ENCODE results near the gene ANO3.

ANO3 gene

GRCh38 chr11:26510164-26510563 lies 178.2 kb downstream of the ANO3 start:
- no peak for DNase-seq

DNA sequence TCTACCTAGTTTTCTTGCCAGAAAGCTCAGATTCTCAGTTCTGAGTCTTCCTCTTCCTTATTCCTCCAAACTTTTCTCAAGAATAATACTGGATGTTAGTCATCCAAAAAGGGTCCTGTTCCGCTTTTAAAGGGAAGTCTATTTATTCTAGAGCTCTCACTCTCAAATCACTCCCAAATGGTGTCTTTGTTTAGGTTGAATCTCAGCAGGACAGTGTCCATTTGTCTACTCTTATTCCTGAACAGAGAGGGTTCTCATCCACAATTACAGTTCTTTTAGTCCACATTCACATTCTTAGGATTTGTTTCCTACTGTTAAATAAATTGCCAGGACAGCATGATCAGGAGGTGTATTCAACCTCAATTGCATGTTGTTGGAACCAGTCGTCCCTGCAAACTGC lies 178.8 kb downstream of the ANO3 start:
- DNase-seq, result no peak

DNA sequence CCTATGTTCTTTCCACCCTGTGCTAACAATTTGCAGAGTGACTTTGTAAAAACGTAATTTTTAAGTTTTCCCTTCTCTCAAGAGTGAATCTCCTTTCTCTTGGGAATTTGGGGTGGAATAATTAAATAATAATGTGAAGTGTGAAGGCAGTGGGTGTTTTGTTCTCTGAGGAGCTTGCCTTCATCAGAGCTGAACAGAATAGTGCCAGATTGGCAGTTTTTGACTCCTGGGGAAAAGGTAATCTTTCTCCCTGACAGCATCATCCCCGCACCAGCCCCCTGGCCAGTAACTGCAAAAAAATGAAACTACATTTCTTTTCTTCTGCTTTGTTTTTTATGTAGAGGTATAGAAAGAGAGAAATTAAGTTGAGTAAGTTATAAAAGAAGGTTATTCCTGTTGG lies 180.3 kb downstream of the ANO3 start:
- no peak for DNase-seq

GRCh38 chr11:26519469-26519868 lies 187.5 kb downstream of the ANO3 start:
- no peak for DNase-seq

- peak; percentile 93 for DNase-seq
Measured at GRCh38 chr11:26522912-26523610, 191.1 kb downstream of the ANO3 start.

GRCh38 chr11:26527685-26528084 lies 195.8 kb downstream of the ANO3 start:
- DNase-seq, result no peak

DNA sequence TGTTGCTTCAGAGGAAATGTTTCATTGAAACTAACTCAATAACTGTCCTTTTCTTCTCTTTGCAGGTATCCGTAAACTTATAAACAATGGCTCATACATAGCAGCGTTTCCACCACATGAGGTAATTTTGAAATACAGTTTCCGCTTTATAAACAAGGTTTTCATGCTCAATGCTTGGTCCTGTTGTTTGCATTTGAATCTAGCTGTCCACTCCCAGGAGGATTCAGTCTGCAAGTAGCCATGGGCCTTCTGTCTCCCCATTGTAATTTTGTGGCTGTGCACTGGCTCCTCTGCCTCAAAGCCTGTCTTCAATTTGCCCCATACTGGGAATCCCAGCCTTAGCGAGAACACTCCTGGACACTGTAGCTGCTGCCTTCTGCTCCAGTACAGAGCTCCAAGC lies 205.4 kb downstream of the ANO3 start:
- DNase-seq, result no peak

DNA sequence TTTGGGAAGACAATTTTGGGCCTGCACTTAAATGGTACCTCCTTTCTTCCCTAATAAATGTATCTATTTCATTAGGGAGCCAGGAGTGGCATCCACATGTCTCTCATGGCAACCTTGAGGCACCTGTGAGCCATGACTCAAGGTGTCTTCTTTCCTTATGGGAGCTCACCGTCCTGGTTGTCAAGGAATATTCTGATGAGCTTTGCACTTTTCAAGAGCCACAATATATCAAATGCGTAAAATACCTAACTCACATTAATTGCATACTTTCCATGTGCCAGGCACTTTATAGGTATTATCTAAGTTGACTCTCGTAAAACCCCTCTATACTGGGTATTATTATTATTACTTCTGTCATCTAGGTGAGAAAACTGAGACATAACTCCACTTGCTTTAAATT lies 207.6 kb downstream of the ANO3 start:
- no peak for DNase-seq

DNA sequence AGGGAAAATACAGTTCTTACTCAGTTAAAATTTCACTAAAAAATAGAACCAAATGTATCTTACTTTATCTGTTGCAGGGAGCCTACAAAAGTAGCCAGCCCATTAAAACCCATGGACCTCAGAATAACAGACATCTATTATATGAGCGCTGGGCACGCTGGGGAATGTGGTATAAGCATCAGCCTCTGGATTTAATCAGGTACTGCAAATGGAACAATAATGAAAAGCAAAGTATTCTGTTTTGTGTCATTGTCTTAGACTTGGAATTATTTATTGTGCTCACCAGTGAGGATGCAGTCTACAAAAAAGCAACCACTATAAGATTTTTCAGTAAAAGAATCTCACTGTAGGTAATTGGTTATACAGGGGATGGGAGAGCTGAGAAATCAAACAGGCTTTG lies 209.9 kb downstream of the ANO3 start:
- DNase-seq, result no peak

DNA sequence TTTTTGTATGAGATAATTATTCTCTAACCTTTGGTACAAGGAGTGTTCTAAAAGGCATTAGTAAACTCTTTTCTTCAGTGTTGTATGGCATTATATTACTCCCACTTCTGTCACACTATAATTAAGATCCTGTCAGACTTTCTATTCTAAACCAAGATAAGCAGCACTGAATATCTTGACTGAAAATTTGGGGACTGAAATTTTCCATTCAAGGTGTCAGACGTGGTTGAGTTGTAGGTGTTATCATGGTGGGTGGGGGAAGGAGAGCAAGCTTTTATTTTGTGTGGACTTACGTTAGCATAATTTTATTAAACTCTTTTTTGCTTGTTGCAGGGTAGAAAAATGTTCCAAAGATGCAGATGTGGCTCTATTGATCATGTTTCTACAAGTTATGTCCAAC lies 217.2 kb downstream of the ANO3 start:
- DNase-seq, result no peak

GRCh38 chr11:26550022-26550421 lies 218.1 kb downstream of the ANO3 start:
- DNase-seq, result no peak

- no peak for DNase-seq
Measured at GRCh38 chr11:26551186-26551801, 219.4 kb downstream of the ANO3 start.

GRCh38 chr11:26553182-26553581 lies 221.3 kb downstream of the ANO3 start:
- no peak for DNase-seq

DNA sequence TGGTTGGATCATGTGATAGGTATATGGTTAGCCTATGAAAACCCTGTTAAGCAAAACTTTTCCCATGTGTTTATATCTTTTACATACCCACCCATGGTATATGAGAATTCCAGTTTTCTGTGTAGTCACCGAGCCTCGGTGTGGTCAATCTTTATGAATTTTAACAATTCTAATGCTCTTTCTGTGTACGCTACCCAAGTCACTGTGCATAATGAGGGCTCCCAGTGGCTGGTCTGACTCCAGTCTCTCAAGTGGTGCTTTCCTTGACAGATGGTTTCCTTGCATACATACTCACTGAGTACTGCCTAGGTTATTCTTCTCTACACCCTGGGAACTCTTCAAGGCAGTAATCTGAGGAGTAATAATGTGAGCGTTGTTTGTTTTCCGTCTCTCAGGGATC lies 222.5 kb downstream of the ANO3 start:
- DNase-seq, result no peak

DNA sequence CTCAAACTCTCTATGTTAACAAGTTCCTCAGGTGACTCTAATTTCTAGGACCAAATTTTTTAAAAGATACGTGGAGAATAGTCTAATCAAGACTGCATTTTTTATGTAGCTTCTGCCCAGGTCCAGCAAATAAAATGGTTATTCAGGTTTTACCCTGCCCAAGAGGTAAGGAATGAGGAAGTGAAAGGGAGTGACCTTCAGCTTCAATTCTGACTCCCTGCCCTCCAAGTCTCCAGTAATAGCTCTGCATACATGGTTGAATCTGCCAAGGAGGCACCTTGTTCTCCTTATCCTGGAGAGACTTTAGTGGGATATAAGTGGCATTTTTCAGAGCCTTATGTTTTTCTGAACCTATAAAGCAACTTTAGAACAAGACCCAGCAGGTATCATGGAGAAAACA lies 224.7 kb downstream of the ANO3 start:
- no peak for DNase-seq

DNA sequence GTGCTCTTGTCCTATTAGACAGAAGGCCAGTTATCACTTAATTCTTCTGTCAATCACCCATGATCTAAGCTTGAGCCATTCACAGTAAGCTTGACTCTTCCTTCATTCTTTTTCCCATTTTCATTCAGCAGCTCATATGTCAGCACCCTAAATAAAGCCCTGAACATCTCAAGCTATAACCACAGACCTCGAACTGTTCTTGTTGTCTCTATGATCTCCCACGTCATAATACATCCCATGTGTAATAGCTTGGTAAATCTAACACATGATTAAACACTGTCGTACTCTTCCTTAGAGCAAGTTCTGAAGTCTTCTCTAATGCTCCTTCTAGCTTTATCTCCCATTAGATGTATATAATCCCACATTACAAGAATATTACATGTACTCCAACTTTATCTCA lies 225.7 kb downstream of the ANO3 start:
- no peak for DNase-seq

DNA sequence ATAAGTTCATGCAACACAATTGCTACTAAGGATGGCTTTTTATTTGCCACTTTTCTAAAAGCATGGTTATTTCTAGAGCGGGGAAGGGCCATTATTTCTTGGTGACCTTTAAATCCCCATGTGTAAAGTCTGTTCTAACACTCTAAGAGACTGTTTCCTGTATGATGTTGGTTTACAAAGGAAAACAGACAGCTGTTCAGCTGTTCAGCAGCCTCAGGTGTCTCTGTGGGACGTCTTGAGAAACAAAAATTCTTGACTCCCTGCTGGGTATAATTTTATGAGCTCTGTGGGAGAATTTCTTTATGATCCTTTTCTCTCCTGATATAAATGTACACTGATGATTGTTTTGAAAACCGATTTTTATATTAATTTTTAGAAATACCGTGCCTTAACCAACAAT lies 226.3 kb downstream of the ANO3 start:
- DNase-seq, result peak; percentile 72

DNA sequence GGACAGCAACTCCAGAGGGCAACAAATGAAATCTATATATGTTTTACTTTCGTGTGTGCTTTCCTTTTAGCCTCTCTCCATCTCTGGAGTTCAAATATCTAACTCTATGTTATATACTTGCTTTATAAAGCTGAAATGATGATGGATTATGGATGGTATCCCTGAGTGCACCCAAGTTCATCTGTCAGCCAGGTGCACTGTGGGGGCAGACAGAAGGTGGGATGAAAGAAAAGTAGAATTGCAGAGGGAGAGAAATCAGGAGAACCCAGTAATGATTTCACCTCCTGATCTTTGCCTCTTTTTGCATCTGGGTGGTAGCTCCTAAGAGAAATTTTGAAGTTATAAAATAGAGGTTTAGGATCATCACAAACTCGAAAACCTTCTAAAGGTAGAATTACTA lies 237.7 kb downstream of the ANO3 start:
- DNase-seq, result no peak

DNA sequence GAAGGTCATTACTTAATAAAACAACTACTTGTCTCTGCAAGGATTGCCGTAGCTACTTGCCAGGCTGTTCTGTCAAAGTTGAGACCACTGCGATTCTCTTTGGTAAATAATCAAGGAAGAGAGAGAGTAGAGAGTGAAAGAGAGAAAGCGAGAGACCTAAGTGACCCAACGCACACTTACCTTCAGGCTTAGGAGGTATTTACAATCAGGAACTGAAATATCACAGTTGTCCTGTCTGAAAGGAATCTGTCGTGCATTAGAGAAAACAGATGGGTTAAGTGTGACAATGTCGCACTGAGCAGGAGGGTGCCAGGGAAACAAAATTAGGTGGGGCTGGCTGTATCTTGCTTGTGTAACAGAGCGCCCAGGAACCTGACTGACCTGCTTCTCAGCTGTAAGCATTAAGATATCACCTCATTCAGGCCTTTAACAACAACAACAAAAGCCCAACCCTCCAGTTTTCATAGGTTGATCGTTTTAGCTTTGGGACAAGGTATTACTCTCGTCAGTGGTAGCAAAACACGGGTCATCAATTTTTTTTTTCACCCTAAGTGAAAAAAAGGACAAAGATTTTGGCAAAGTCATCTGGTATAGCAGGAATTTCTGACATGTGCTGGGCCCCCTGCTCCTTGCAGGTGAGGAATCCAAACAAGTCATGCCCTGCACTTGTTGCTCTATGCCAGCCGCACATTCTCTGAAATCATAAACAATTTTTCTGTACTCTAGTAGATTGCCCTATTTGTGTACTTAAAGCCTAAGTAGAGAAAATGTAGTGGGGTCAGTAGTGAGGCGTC lies 240.1 kb downstream of the ANO3 start, which contains the start of gene MUC15:
TSS of gene MUC15 (minus strand) at position 403 of the 794 bp plus-strand sequence. CDS start 5,169 bp downstream, outside the sequence.
- DNase-seq, result no peak

DNA sequence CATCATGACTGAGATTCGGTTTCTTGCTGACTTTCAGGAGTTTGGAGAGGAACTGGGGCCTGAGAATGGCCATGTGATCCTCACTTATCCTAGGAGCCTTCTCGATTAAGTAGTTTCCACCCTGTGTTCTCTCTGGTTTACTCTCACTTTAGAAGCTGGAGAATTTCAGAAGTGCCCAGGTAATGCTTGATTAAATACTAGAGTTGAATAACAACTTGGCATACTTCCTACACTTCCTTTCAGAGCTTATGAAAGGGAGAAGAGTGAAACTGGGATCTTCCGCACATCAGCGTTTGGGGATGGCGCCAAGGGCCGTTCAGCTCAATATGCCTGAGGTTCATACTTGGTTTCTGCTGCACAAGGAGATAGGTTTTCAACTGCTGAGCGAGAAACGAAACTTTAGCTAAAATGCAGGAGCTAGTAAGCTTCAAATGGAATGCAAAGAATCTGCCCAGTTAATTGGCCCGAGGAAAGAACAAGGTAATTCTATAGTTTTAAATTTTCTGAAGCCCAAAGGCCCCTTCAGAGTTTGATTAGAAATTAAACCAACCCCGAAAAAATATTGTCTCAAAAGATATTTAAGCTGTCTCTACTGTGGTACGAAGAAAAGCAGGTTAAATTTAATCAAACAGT lies 241.0 kb downstream of the ANO3 start:
- no peak for DNase-seq

GRCh38 chr11:26573896-26574295 lies 242.0 kb downstream of the ANO3 start:
- peak; percentile 96 for DNase-seq

- no peak for DNase-seq
Measured at GRCh38 chr11:26575946-26576345, 244.0 kb downstream of the ANO3 start.

- no peak for DNase-seq
Measured at GRCh38 chr11:26578998-26579661, 247.2 kb downstream of the ANO3 start.

All from NCI-H146 (cell line).